Measurements from ENCODE around the gene GP5. TPM values are rescaled to one million over a fixed set of nuclear protein-coding genes. Genes with fewer than 3 reads are reported as not detected.

Gene GP5
- total and polyA plus RNA-seq, 2 donors (not counting 1 experiment from before 2014, with no cell fraction given) = 0.01 to 0.15 TPM

DNA sequence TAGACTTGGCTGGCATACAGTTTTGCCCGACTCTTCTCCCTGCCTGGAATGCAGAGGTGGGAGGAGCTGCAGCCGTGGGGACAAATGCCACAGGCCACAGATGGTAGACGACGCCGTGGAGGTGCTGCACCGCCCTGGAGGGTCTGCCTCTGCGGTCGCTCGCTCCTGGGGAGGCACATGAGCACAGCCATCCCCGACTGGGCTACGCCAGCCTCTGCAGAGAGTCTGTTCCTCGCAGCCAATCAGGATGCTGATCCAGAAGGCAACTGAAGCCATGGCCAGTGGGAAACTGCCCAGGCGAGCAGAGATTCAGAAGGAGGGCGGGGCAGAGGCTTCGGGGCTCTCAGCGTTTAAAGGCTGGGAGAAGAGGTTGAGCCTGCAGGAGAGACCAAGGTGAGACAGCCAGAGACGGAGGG is 17.6 kb downstream of the GP5 start:
- Mint-ChIP-seq H3K4me3 (no peak overlapping the region), H3K9me3 (ENCODE audit: insufficient read depth) (no peaks in the 10 kb centered on the region), H3K27me3 (peaks cover 34% of the 10 kb centered on the region), H3K4me1 (no peaks in the 10 kb centered on the region), H3K27ac (no peak overlapping the region)
- Histone ChIP-seq H3K4me2 (replicated peaks; ENCODE audit: low read depth, low read length, poor library complexity, severe bottlenecking) (no peak overlapping the region), H3K79me2 (ENCODE audit: control insufficient read depth, insufficient read depth, low read length) (no peaks in the 10 kb centered on the region), H3K9me3 (ENCODE audit: control extremely low read depth in 1 of 3, control insufficient read depth in 2 of 3, insufficient read depth in 1 of 3, low read length in 2 of 3) (no peaks in the 10 kb centered on the region), H3K36me3 (replicated peaks in 1 of 2; ENCODE audit: control extremely low read depth in 1 of 2, control insufficient read depth in 1 of 2, extremely low read depth in 1 of 2, insufficient read depth in 2 of 2, low read length in 1 of 2) (no peaks in the 10 kb centered on the region), H4K20me1 (ENCODE audit: control insufficient read depth, insufficient read depth, low read length, poor library complexity, severe bottlenecking) (no peaks in the 10 kb centered on the region), H3K27me3 (replicated peaks in 1 of 4; ENCODE audit: control extremely low read depth in 1 of 4, control insufficient read depth in 3 of 4, insufficient read depth in 4 of 4, low read length in 3 of 4) (peaks cover 0 to 6% (median 0%) of the 10 kb centered on the region in 4 experiments), H3K4me1 (ENCODE audit: control insufficient read depth in 2 of 2, insufficient read depth in 2 of 2, low read length in 2 of 2) (no peaks in the 10 kb centered on the region), H3K27ac (ENCODE audit: low read length in 2 of 2) (no peak overlapping the region), H2AFZ (ENCODE audit: insufficient read depth, low read depth, low read length, poor library complexity, severe bottlenecking) (no peak overlapping the region), H3K9ac (ENCODE audit: low read length) (no peak overlapping the region), H3K4me3 (ENCODE audit: control extremely low read depth in 1 of 5, extremely low read depth in 1 of 5, insufficient read depth in 1 of 5, low read depth in 2 of 5, low read length in 4 of 5) (no peak overlapping the region)
- intact Hi-C loops (cut with micrococcal nuclease) = no loop called here
- ATAC-seq (ENCODE audit: low read depth) = no peak
- POLR2A ChIA-PET = no interaction called here
- 85% methylated on average over 17 of the region's 17 CpGs for WGBS (ENCODE audit: insufficient coverage)
- no peak for TF ChIP-seq EZH2 (IDR thresholded peaks at IDR 0.05; ENCODE audit: borderline replicate concordance, insufficient read depth, low read depth, low read length, poor library complexity, severe bottlenecking)
- TF ChIP-seq, protein P1, sequence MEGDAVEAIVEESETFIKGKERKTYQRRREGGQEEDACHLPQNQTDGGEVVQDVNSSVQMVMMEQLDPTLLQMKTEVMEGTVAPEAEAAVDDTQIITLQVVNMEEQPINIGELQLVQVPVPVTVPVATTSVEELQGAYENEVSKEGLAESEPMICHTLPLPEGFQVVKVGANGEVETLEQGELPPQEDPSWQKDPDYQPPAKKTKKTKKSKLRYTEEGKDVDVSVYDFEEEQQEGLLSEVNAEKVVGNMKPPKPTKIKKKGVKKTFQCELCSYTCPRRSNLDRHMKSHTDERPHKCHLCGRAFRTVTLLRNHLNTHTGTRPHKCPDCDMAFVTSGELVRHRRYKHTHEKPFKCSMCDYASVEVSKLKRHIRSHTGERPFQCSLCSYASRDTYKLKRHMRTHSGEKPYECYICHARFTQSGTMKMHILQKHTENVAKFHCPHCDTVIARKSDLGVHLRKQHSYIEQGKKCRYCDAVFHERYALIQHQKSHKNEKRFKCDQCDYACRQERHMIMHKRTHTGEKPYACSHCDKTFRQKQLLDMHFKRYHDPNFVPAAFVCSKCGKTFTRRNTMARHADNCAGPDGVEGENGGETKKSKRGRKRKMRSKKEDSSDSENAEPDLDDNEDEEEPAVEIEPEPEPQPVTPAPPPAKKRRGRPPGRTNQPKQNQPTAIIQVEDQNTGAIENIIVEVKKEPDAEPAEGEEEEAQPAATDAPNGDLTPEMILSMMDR (IDR thresholded peaks at IDR 0.05) = no peak
- CTCF ChIA-PET = no interaction called here
- no peak for DNase-seq

DNA sequence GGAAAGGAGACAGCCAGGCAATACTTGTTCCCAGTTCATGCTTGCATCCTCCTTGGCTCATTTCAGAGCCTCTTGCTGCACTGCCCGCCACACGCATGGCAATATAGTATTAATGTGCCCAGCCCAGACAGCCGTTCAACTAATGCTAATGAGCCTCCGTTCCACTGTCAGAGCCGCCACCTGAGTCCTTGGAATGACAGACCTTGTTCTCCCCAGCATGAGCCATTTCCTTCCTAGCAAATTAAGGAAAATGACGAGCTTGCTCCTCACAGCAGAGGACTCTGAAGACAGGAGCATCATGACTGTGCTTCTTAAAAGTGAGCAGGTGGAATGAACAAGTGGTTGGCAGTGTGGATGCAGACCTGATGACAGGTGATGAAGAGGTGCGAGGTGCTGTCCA is 18.7 kb downstream of the GP5 start:
- Histone ChIP-seq H3K9ac (ENCODE audit: low read length) (no peak overlapping the region), H4K20me1 (ENCODE audit: control insufficient read depth, insufficient read depth, low read length, poor library complexity, severe bottlenecking) (no peaks in the 10 kb centered on the region), H2AFZ (ENCODE audit: insufficient read depth, low read depth, low read length, poor library complexity, severe bottlenecking) (no peak overlapping the region), H3K36me3 (replicated peaks in 1 of 2; ENCODE audit: control extremely low read depth in 1 of 2, control insufficient read depth in 1 of 2, extremely low read depth in 1 of 2, insufficient read depth in 2 of 2, low read length in 1 of 2) (no peaks in the 10 kb centered on the region), H3K4me3 (ENCODE audit: control extremely low read depth in 1 of 5, extremely low read depth in 1 of 5, insufficient read depth in 1 of 5, low read depth in 2 of 5, low read length in 4 of 5) (no peak overlapping the region), H3K4me1 (ENCODE audit: control insufficient read depth in 2 of 2, insufficient read depth in 2 of 2, low read length in 2 of 2) (no peaks in the 10 kb centered on the region), H3K9me3 (ENCODE audit: control extremely low read depth in 1 of 3, control insufficient read depth in 2 of 3, insufficient read depth in 1 of 3, low read length in 2 of 3) (no peaks in the 10 kb centered on the region), H3K27me3 (replicated peaks in 1 of 4; ENCODE audit: control extremely low read depth in 1 of 4, control insufficient read depth in 3 of 4, insufficient read depth in 4 of 4, low read length in 3 of 4) (peaks cover 0 to 8% (median 0%) of the 10 kb centered on the region in 4 experiments), H3K4me2 (replicated peaks; ENCODE audit: low read depth, low read length, poor library complexity, severe bottlenecking) (no peak overlapping the region), H3K79me2 (ENCODE audit: control insufficient read depth, insufficient read depth, low read length) (no peaks in the 10 kb centered on the region), H3K27ac (ENCODE audit: low read length in 2 of 2) (no peak overlapping the region)
- intact Hi-C loops (cut with micrococcal nuclease) = no loop called here
- Mint-ChIP-seq H3K27me3 (peaks cover 46% of the 10 kb centered on the region), H3K27ac (no peak overlapping the region), H3K4me1 (no peaks in the 10 kb centered on the region), H3K9me3 (ENCODE audit: insufficient read depth) (no peaks in the 10 kb centered on the region), H3K4me3 (no peak overlapping the region)
- ATAC-seq (ENCODE audit: low read depth) (no peak), DNase-seq (no peak)
- WGBS (ENCODE audit: insufficient coverage) = 95% methylated on average over 6 of the region's 7 CpGs
- TF ChIP-seq EZH2 (IDR thresholded peaks at IDR 0.05; ENCODE audit: borderline replicate concordance, insufficient read depth, low read depth, low read length, poor library complexity, severe bottlenecking) = no peak
- TF ChIP-seq, protein P1 (IDR thresholded peaks at IDR 0.05) = no peak
- ChIA-PET CTCF (no interaction called here), POLR2A (no interaction called here)
